ENCODE measurements around the gene TSPAN12.

Gene TSPAN12

DNA sequence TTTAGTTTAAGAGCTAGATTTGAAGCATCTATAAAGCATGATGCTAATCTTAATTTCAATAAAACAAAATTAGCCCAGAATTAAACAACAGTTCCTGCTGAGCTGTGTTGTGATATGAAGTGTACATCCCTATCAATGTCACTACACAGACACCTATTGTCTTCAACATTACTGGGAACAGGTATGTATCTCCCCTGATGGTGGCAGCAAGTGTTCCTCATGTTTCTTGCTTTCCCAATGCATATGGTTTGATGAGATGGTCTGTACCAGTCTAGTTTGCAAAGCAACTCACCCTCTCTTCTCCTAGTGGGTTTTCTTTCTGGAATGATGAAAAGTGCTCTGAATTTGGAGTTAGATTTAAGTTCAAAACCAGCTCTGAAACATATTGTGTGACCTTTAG lies 38.1 kb downstream of the TSPAN12 start:
- no peak for DNase-seq (ENCODE audit: low read depth)
- TF ChIP-seq, protein P1, sequence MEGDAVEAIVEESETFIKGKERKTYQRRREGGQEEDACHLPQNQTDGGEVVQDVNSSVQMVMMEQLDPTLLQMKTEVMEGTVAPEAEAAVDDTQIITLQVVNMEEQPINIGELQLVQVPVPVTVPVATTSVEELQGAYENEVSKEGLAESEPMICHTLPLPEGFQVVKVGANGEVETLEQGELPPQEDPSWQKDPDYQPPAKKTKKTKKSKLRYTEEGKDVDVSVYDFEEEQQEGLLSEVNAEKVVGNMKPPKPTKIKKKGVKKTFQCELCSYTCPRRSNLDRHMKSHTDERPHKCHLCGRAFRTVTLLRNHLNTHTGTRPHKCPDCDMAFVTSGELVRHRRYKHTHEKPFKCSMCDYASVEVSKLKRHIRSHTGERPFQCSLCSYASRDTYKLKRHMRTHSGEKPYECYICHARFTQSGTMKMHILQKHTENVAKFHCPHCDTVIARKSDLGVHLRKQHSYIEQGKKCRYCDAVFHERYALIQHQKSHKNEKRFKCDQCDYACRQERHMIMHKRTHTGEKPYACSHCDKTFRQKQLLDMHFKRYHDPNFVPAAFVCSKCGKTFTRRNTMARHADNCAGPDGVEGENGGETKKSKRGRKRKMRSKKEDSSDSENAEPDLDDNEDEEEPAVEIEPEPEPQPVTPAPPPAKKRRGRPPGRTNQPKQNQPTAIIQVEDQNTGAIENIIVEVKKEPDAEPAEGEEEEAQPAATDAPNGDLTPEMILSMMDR (IDR thresholded peaks at IDR 0.05; ENCODE audit: low read length, missing control alignments), result no peak
- no peak overlapping the region for H3K4me3 ChIP-seq (replicated peaks; ENCODE audit: low read depth, low read length)

DNA sequence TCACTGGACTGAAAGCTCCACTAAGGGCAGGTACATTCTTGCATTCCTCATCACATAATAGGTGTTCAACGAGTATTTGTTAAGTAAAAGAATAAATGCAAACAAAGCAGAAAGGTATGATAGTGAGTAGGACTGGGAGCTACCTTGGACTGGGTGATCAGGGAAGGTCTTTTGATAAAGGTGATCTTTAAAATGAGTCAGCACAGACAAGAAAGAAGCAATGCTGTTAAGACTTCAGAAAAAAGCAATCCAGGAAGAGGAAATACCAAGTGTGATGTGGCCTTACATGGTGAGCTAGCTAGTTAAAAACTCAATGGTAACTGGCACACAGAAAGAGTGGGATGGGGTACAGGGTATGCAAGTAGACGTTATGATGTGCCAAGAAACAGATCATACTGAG lies 40.1 kb downstream of the TSPAN12 start:
- H3K4me3 ChIP-seq (replicated peaks; ENCODE audit: low read depth, low read length), result no peak overlapping the region
- TF ChIP-seq, protein P1 (IDR thresholded peaks at IDR 0.05; ENCODE audit: low read length, missing control alignments), result no peak
- DNase-seq (ENCODE audit: low read depth), result no peak

DNA sequence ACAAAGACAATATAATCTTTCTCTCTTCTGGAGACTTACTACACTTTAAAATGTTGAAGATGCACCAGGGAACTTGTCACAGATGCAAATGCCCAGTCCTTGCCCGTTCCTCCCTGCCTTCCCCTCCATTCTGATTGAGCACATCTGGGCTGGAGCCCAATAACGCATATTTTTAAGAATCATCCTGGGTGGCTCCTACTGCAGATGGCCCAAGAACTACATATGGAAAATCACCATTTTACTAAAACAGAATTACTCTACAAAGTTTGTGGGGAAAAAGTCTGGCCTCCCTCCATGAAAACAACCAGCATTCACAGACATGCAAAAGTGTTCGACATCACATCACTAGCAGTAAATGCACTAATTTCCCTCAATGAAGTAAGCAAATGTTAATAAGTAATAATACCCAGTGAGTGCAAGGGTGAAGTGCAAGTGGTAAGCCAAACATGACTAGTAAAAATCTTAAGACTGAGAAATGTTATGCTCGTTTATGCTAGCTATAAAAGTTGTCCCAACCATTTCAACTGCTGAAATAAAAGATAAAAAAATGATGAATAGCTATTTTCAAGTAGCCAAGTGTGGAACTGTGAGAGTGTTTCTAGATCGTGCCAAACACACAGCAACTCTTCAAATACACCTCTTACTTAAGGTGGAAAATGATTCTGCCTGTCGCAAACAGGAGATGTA lies 43.5 kb downstream of the TSPAN12 start:
- H3K4me3 ChIP-seq (replicated peaks; ENCODE audit: low read depth, low read length), result no peak overlapping the region
- TF ChIP-seq, protein P1 (IDR thresholded peaks at IDR 0.05; ENCODE audit: low read length, missing control alignments), result no peak
- DNase-seq (ENCODE audit: low read depth), result no peak

DNA sequence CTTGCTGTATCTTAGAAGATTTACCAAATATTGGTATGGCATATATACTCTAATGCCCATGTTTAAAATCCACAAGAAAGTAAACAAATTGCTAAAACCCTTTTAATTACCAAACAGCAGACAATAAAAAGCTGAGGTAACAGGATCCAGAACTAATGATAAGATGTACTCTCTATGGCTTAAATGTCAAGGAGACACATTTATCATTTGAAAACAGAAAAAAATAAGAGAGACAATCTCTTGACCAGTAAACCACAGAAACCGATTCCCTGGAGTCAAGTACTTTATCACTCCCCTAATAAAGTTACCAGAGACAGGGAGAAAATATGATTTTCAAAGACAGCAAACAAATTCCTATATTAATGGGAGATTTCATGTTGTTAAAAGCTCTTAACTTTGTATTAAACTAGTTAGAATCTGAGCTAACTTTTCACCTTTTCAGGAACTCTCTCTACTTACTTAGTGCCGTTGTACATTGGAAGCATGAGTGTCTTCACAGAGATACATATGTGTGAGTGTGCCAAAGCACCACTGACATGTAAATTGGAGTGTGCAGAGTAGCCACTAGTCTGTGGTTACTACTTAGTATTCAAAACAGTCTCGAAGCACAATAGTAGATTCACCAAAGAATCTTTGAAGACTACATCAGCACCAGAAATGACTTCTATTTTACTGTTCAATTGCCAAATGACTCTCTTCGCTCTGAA lies 44.2 kb downstream of the TSPAN12 start:
- H3K4me3 ChIP-seq (replicated peaks; ENCODE audit: low read depth, low read length), result no peak overlapping the region
- no peak for DNase-seq (ENCODE audit: low read depth)
- TF ChIP-seq, protein P1 (IDR thresholded peaks at IDR 0.05; ENCODE audit: low read length, missing control alignments), result no peak

DNA sequence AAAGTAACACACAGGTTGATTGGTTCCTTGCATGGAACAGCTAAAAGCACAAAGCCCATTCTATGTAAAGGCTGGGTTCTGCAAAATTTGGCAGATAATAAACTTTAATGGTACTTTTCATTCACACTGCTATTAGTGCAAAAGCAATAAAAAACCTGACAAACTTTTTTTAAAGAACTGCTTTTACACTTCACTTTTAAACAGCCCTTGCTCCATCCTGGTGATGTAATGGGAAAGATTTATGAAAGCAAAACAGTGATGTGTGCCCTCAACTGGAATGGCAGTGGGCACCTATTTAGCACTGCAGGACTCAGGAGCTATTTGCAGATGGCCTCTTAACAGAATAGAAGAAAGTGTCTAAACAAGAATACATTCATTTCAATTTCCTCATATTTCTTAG lies 44.9 kb downstream of the TSPAN12 start:
- TF ChIP-seq, protein P1 (IDR thresholded peaks at IDR 0.05; ENCODE audit: low read length, missing control alignments), result no peak
- no peak for DNase-seq (ENCODE audit: low read depth)

DNA sequence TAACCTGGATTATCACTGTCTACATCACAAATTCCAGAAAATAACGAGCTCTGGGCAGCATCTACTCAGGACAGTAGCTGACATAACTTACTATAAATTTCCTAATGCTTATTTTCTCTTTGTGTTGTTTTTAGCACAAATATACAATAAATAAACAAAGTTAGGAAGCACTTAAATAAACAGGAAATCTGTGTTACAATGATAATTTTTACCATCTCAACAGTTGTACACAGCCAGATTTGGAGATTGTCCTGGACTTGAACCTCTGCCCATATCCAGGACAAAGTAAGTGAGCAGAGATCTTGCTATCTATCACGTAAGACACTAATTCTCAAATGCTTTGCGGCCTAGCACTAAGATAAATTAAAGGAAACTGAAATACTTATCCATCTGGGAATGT lies 48.7 kb downstream of the TSPAN12 start:
- no peak for DNase-seq (ENCODE audit: low read depth)
- TF ChIP-seq, protein P1 (IDR thresholded peaks at IDR 0.05; ENCODE audit: low read length, missing control alignments), result no peak
- H3K4me3 ChIP-seq (replicated peaks; ENCODE audit: low read depth, low read length), result no peak overlapping the region

More for the DNA sequence above, 44.9 kb downstream of the TSPAN12 start:
- H3K4me3 ChIP-seq (replicated peaks; ENCODE audit: low read depth, low read length), result no peak overlapping the region

Measured in fibroblast of pulmonary artery (primary cell).